ENCODE results near the gene CCDC146. TPM values are rescaled to one million over a fixed set of nuclear protein-coding genes. Genes with fewer than 3 reads are reported as not detected.
"Not testable (repeated sequence)": the region's sequence is repeated elsewhere in the genome, so short reads cannot be mapped to it uniquely, and the experiment has no call there.

Gene CCDC146, protein sequence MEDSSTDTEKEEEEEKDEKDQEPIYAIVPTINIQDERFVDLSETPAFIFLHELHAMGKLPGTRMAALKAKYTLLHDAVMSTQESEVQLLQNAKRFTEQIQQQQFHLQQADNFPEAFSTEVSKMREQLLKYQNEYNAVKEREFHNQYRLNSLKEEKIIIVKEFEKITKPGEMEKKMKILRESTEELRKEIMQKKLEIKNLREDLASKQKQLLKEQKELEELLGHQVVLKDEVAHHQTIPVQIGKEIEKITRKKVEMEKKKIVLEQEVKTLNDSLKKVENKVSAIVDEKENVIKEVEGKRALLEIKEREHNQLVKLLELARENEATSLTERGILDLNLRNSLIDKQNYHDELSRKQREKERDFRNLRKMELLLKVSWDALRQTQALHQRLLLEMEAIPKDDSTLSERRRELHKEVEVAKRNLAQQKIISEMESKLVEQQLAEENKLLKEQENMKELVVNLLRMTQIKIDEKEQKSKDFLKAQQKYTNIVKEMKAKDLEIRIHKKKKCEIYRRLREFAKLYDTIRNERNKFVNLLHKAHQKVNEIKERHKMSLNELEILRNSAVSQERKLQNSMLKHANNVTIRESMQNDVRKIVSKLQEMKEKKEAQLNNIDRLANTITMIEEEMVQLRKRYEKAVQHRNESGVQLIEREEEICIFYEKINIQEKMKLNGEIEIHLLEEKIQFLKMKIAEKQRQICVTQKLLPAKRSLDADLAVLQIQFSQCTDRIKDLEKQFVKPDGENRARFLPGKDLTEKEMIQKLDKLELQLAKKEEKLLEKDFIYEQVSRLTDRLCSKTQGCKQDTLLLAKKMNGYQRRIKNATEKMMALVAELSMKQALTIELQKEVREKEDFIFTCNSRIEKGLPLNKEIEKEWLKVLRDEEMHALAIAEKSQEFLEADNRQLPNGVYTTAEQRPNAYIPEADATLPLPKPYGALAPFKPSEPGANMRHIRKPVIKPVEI
- total RNA-seq (1 to 10 TPM; 2.5 to 7.1 (median 3.3) TPM), polyA plus RNA-seq (1 to 10 TPM; 3.3 to 7.9 TPM)

DNA sequence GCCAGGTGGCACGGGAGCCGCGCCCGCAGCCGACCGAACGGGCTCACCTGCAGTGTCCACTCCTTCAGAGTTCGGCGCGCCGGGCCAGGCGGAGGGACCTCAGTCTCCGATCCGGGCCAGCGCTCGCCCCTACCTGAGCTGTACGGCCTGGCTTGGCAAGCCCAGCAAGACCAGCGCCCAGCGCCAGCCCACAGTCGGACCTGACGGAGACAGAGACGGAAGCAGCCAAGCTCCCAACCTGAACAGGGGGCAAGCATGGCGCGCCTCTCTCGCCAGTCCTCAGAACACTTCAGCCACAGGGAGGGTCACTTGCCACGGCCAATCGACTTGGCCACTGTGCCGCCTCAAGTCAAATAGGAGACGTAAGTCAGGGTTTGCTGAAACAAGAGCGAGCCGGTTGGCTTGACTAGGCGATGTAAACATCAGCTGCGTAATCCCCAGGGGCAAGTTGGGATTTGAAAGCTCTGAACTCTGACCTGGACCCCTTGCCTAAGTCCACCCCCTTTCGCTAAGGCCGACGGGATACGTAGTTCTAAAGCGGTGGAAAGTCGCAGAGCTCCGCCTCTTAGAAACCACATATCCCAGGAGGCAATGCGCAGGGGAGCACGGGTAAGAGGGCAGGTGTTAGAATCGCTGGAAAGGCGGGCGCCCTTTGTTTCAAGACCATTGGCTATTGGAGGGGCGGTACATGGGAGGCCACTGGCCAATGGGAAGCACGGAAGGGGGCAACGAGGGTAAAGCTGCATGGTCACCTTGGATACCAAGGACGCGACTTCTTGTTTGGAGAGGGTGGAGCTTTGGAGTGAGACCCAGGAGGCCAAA, at the start of gene CCDC146:
CCDC146 (plus strand) TSS at position 756 of the 822 bp plus-strand sequence. CDS start 45,054 bp downstream, outside the sequence.
- intact Hi-C loops (cut with DNase I); H3K9me3 ChIP-seq; H3K27me3 ChIP-seq; H3K4me1 ChIP-seq; H3K36me3 ChIP-seq: not testable (repeated sequence)
- FAIRE-seq (peak; percentile 96), DNase-seq (peak; percentile 86 to 99 (median 98)), ATAC-seq (peak; percentile 96 to 99 (median 96))
- H3K27ac ChIP-seq: peak within 1 kb of the TSS; percentile 71 to 92 (median 78)
- WGBS, 2 donors: 0 to 1% methylated on average over 47 to 50 of the region's 50 CpGs
- peak within 1 kb of the TSS; percentile 48 to 66 (median 60) for H3K4me3 ChIP-seq

DNA sequence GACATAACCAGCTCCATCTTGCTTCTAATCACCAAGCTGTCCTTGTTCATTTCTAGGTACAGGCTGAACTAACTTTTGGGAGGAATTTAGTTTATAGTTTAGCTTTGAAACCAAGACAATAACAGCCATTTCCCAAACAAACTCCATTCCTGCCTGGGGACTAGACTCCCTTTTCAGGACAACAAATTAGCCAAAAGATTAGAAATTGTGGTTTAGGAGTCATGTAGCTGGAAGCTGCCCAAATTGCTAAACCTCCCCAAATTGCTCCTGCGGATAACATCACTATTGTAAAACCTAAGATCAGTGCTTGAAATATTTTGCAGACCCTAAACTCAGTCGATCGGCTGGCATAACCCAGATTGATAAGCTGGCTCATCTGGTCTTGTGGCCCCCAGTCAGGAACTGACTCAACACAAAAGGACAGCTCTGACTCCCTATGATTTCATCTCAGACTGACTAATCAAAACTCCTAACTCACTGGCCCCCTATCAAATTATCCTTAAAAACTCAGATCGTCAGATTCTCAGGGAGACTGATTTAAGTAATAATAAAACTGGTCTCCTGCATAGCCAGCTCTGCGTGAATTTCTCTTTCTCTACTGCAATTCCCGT, 47.5 kb upstream of the CCDC146 start:
- H3K36me3 ChIP-seq; H3K27ac ChIP-seq; ATAC-seq; H3K27me3 ChIP-seq; H3K9me3 ChIP-seq; intact Hi-C loops (cut with DNase I); DNase-seq; FAIRE-seq; H3K4me1 ChIP-seq; H3K4me3 ChIP-seq: not testable (repeated sequence)
- 98 to 100% methylated on average over 3 to 5 of the region's 6 CpGs for WGBS, 2 donors

GRCh38 chr7:77077060-77077459, 45.4 kb upstream of the CCDC146 start:
- FAIRE-seq; H3K4me3 ChIP-seq; H3K9me3 ChIP-seq; H3K27me3 ChIP-seq; intact Hi-C loops (cut with DNase I); H3K36me3 ChIP-seq; H3K4me1 ChIP-seq; ATAC-seq; H3K27ac ChIP-seq; DNase-seq: not testable (repeated sequence)
- WGBS, 2 donors: 81 to 92% methylated on average over 4 to 5 of the region's 5 CpGs

DNA sequence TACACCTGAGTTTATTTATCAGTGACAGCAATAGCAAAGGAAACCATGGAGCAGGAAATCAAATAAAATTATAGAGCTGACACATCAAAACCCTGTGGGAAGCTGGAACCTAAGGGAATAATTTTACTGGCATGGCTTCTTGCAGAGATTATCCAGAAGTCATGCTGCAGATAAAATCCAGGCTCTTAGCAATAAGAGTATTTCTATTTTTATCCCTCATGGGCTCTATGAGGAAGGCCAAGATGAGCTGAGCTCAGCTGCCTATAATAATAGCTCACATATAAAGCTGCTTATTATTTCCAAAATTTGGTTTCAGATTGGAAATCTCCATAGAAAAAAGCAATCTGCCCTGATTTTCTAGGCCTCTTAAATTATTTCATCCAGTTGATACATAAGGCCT, 43.3 kb upstream of the CCDC146 start:
- H3K4me1 ChIP-seq; H3K36me3 ChIP-seq; H3K9me3 ChIP-seq; H3K27ac ChIP-seq; intact Hi-C loops (cut with DNase I); H3K4me3 ChIP-seq; DNase-seq; H3K27me3 ChIP-seq: not testable (repeated sequence)
- FAIRE-seq: peak; percentile 32
- ATAC-seq: peak in 3 of 4 donors; percentile 21 to 29 (median 29)

- H3K9me3 ChIP-seq; H3K27me3 ChIP-seq; H3K4me1 ChIP-seq; H3K27ac ChIP-seq; H3K36me3 ChIP-seq; H3K4me3 ChIP-seq; DNase-seq; intact Hi-C loops (cut with DNase I); FAIRE-seq; ATAC-seq: not testable (repeated sequence)
- WGBS, 2 donors: 90 to 97% methylated on average over 3 to 5 of the region's 5 CpGs
These were observed 42.8 kb upstream of the CCDC146 start for GRCh38 chr7:77079624-77080023.

- WGBS, 2 donors: 57 to 63% methylated on average over 1 to 2 of the region's 2 CpGs
- ATAC-seq: peak in 3 of 4 donors; percentile 13 to 39 (median 37)
- H3K27me3 ChIP-seq; intact Hi-C loops (cut with DNase I); FAIRE-seq; H3K4me1 ChIP-seq; H3K9me3 ChIP-seq; H3K4me3 ChIP-seq; H3K36me3 ChIP-seq; H3K27ac ChIP-seq; DNase-seq: not testable (repeated sequence)
These were observed 42.2 kb upstream of the CCDC146 start for GRCh38 chr7:77080236-77080635.

DNA sequence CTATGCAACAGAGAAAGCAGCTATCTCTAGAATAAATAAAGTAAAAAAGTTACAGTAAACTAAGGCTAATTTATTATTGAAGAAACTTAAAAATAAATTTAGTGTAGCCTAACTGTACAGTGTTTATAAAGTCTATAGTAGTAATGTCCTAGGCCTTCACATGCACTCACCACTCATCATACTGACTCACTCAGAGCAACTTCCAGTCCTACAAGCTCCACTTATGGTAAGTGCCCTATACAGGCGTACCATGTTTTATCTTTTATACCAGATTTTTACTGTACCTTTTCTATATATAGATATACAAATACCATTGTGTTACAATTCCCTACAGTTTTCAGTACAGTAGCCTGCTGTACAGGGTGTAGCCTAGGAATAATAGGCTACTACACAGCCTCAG, 40.2 kb upstream of the CCDC146 start:
- H3K27ac ChIP-seq; H3K9me3 ChIP-seq; H3K4me3 ChIP-seq; H3K27me3 ChIP-seq; intact Hi-C loops (cut with DNase I); FAIRE-seq; ATAC-seq; H3K4me1 ChIP-seq; DNase-seq; H3K36me3 ChIP-seq: not testable (repeated sequence)
- WGBS, 2 donors: 94 to 97% methylated on average over 1 of the region's 1 CpG

- H3K36me3 ChIP-seq; H3K4me1 ChIP-seq; H3K27ac ChIP-seq; ATAC-seq; DNase-seq; H3K9me3 ChIP-seq; H3K4me3 ChIP-seq; FAIRE-seq; intact Hi-C loops (cut with DNase I); H3K27me3 ChIP-seq: not testable (repeated sequence)
- 73 to 76% methylated on average over 1 to 2 of the region's 2 CpGs for WGBS, 2 donors
These were observed 30.1 kb upstream of the CCDC146 start for GRCh38 chr7:77092301-77092700.

DNA sequence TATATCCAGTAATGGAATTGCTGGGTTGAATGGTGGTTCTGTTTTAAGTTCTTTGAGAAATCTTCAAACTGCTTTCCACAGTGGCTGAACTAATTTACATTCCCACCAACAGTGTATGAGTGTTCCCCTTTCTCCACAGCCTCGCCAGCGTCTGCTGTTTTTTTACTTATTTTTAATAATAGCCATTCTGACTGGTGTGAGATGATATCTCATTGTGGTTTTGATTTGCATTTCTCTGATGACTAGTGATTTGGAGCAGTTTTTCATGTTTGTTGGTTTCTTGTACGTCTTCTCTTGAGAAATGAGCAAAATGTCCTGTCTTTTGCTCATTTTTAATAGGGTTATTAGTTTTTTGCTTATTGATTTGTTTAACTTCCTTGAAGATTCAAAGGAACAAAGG, 21.9 kb upstream of the CCDC146 start:
- H3K27ac ChIP-seq; FAIRE-seq; H3K27me3 ChIP-seq; intact Hi-C loops (cut with DNase I); DNase-seq; ATAC-seq; H3K9me3 ChIP-seq; H3K36me3 ChIP-seq; H3K4me3 ChIP-seq; H3K4me1 ChIP-seq: not testable (repeated sequence)
- 94 to 100% methylated on average over 3 of the region's 3 CpGs for WGBS, 2 donors

DNA sequence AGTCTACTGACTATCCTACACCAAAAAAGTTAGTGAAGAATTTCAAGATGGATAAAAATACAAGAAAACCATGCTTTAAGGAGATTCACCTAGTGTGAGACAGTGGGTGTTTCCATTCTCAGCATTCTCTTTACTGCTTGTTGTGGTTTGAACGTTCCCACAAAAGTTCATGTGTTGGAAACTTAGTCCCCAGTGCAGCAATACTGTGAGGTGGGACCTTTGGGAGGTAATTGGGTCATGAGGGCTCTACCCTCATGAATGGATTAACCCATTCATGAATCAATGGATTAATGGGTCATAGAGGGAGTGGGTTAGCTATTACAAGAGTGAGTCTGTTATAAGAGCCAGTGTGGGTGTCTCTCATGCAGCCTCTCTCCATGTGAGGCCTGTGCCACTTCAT, 21.2 kb upstream of the CCDC146 start:
- H3K4me1 ChIP-seq; DNase-seq; H3K4me3 ChIP-seq; H3K27me3 ChIP-seq; ATAC-seq; FAIRE-seq; H3K9me3 ChIP-seq; H3K36me3 ChIP-seq; intact Hi-C loops (cut with DNase I); H3K27ac ChIP-seq: not testable (repeated sequence)
- 92 to 95% methylated on average over 1 of the region's 1 CpG for WGBS, 2 donors

GRCh38 chr7:77102671-77103070, 19.7 kb upstream of the CCDC146 start:
- ATAC-seq; FAIRE-seq; H3K4me3 ChIP-seq; DNase-seq; H3K27ac ChIP-seq; intact Hi-C loops (cut with DNase I); H3K9me3 ChIP-seq; H3K4me1 ChIP-seq; H3K27me3 ChIP-seq; H3K36me3 ChIP-seq: not testable (repeated sequence)

Data from pancreas (tissue), 10 donors.